Common myeloid progenitor, CD34-positive (primary cell): ENCODE results near the gene RPS6KL1.

Experiments
- CTCF ChIA-PET: fragments of 350-600 bp; sonication (Branson Sonifier 250); formaldehyde crosslinking; loops from one replicate; lab custom pipeline; 2021; ENCODE audit warnings: antibody characterized with exemption; lab: Charles Lee
- POLR2A ChIA-PET: fragments of 350-600 bp; sonication (Branson Sonifier 250); formaldehyde crosslinking; loops from one replicate; lab custom pipeline; 2021; ENCODE audit warnings: antibody characterized with exemption; lab: Charles Lee
- DNase-seq, 3 donors: peaks; one replicate each; pipeline versions ENCODE4 v3.0.0 to v3.0.0-alpha.2; 2013
- H3K27ac ChIP-seq, 2 experiments: 1 replicate in 1 of 2; 2 replicates in 1 of 2; pipeline ENCODE4 v1.7.0; 2013; ENCODE audit warnings: inconsistent platforms in 2 of 2, low read length in 2 of 2, mild to moderate bottlenecking in 2 of 2, low read depth in 1 of 2, moderate library complexity in 1 of 2; ENCODE audit not compliant: severe bottlenecking in 2 of 2, insufficient read depth in 1 of 2, poor library complexity in 1 of 2
- H3K27me3 ChIP-seq, 5 experiments: replicated peaks in 2 of 5; 1 replicate in 3 of 5; 2 replicates in 2 of 5; pipeline versions ENCODE4 v1.6.1 to v1.7.0; 2013; ENCODE audit warnings: low read length in 4 of 5, mild to moderate bottlenecking in 2 of 5, moderate library complexity in 2 of 5, inconsistent platforms in 1 of 5; ENCODE audit not compliant: insufficient read depth in 5 of 5, control insufficient read depth in 4 of 5
- H3K36me3 ChIP-seq, 4 experiments: 1 replicate in 2 of 4; 2 replicates in 2 of 4; pipeline versions ENCODE4 v1.6.1 to v1.7.0; 2013; ENCODE audit warnings: low read length in 3 of 4, control low read depth in 1 of 4, mild to moderate bottlenecking in 1 of 4; ENCODE audit not compliant: control insufficient read depth in 4 of 4, insufficient read depth in 4 of 4
- H3K4me1 ChIP-seq, 4 experiments: 1 replicate in 3 of 4; 2 replicates in 1 of 4; pipeline versions ENCODE4 v1.6.1 to v1.7.1; 2013; ENCODE audit warnings: low read length in 3 of 4, mild to moderate bottlenecking in 3 of 4, control low read depth in 1 of 4, inconsistent platforms in 1 of 4, moderate library complexity in 1 of 4; ENCODE audit not compliant: control insufficient read depth in 4 of 4, insufficient read depth in 4 of 4; ENCODE audit errors: control extremely low read depth in 1 of 4
- H3K4me3 ChIP-seq, 7 experiments: 1 replicate in 4 of 7; 2 replicates in 3 of 7; pipeline versions ENCODE4 v1.5.1 to v1.7.0; 2013; ENCODE audit warnings: mild to moderate bottlenecking in 7 of 7, low read length in 6 of 7, moderate library complexity in 6 of 7, inconsistent platforms in 2 of 7, low read depth in 2 of 7, control low read depth in 1 of 7; ENCODE audit not compliant: insufficient read depth in 4 of 7, control insufficient read depth in 1 of 7; ENCODE audit errors: extremely low read depth in 1 of 7
- H3K9me3 ChIP-seq, 5 experiments: 1 replicate in 4 of 5; 2 replicates in 1 of 5; pipeline versions ENCODE4 v1.6.1 to v1.7.1; 2013; ENCODE audit warnings: low read length in 4 of 5, mild to moderate bottlenecking in 2 of 5, inconsistent platforms in 1 of 5, low read depth in 1 of 5, moderate library complexity in 1 of 5; ENCODE audit not compliant: control insufficient read depth in 4 of 5, insufficient read depth in 2 of 5; ENCODE audit errors: control extremely low read depth in 1 of 5
- WGBS: methylation state at CpG from one replicate; pipeline ENCODE4 v1.1.5; 2013; ENCODE audit not compliant: insufficient coverage; 5-methylcytosine and 5-hydroxymethylcytosine counted together

RPS6KL1 gene

DNA sequence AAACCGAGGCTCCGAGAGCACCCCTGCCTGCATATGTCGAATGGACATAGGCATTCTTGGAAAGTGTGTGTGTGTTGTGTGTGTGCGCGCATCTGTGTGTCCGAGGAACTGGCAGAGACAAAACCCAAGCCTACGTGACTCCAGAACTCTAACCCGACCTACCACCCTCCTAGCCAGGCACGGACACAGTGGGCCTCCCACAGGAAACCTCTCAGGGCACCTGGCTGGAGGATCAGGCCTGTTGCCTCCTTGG, 32.9 kb upstream of the RPS6KL1 start:
- no peak overlapping the region for H3K27ac ChIP-seq
- DNase-seq = no peak
- no peaks in the 10 kb centered on the region for H3K36me3 ChIP-seq
- CTCF ChIA-PET = interaction anchor here (1.0 to 1.5 kb wide), 3 partner anchors 9 to 18 kb away, joined by 3 to 6 read pairs (median 4); no protein-coding TSS in a partner anchor
- no peaks in the 10 kb centered on the region for H3K9me3 ChIP-seq
- H3K27me3 ChIP-seq = peaks cover 0 to 17% (median 0%) of the 10 kb centered on the region in 5 experiments
- POLR2A ChIA-PET = interaction anchor here (1.8 kb wide), 1 partner anchor 8 kb away, joined by 5 read pairs; no protein-coding TSS in a partner anchor
- peak overlapping the region in 2 of 7 experiments; percentile 75 to 77 for H3K4me3 ChIP-seq
- H3K4me1 ChIP-seq = peaks cover 0 to 47% (median 27%) of the 10 kb centered on the region in 4 experiments
- 94% methylated on average over 6 of the region's 9 CpGs for WGBS

DNA sequence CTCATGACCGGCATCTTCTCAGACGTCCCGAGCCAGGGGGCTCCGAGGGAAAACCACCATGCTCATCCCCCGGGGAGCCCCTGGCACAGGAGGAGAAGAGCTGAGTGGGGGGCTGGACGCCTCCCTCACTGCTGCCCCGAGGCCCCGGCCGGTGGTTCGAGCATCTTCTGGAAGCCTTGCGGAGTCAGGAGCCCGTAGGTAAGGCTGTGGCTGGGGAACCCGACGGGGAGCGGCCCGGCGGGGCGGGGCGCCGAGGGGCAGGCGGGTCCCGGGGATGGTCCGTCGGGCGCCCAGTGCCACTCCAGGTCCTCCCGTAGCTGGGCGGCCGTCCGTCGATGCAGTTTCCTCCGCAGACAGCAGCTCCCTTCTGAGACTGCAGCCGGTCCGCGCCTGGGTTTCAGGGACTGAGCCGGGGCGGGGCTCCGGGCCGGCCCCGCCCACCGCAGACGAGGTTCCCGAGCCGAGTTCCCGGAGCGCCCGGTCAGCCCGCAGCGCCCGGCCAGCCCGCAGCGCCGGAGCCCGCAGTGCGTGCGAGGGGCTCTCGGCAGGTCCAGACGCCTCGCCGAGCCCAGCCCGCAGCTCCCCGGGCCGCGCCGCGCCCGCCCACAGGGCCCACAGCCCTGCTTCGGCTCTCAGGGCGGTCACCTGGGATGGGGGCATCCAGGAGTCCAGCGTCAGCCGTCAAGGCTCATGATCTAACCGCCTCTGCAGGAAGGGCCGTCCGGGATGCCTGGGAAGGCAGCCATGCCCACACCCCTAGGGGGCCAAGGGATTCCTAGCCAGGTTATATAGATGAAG, 32.4 kb upstream of the RPS6KL1 start, which contains the start of gene PGF:
PGF (minus strand) TSS at position 369 of the 798 bp plus-strand sequence; CDS start at position 14, 355 bp downstream.
- peaks cover 0 to 51% (median 27%) of the 10 kb centered on the region in 4 experiments for H3K4me1 ChIP-seq
- no peaks in the 10 kb centered on the region for H3K36me3 ChIP-seq
- no peak within 1 kb of the TSS for H3K27ac ChIP-seq
- DNase-seq = peak in 2 of 3 donors; percentile 24 to 29
- CTCF ChIA-PET = interaction anchor here (0.6 to 1.6 kb wide), 4 partner anchors 10 to 133 kb away, joined by 3 to 5 read pairs (median 4); no protein-coding TSS in a partner anchor
- H3K9me3 ChIP-seq = no peaks in the 10 kb centered on the region
- H3K4me3 ChIP-seq = peak within 1 kb of the TSS; percentile 10 to 77 (median 60)
- 9% methylated on average over 67 of the region's 73 CpGs for WGBS
- POLR2A ChIA-PET = interaction anchor here (1.8 kb wide), 1 partner anchor 8 kb away, joined by 5 read pairs; no protein-coding TSS in a partner anchor
- H3K27me3 ChIP-seq = peaks cover 0 to 17% (median 0%) of the 10 kb centered on the region in 5 experiments

DNA sequence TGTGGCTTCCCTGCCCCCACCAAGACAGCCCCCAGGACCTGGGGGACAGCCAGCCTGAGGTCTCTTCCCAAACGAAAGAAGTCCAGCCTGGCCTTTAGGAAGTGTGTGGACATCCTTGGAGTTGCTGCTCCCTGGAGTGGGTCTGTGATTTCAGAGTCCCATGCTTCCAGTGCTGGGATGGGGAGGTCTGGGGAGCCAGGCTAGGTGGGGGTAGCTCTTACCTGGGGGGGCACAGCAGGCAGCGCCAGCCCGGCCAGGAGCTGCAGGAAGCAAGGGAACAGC, 31.8 kb upstream of the RPS6KL1 start:
- H3K27me3 ChIP-seq = peaks cover 0 to 17% (median 0%) of the 10 kb centered on the region in 5 experiments
- no peak overlapping the region for H3K27ac ChIP-seq
- peak overlapping the region in 5 of 7 experiments; percentile 36 to 77 (median 61) for H3K4me3 ChIP-seq
- WGBS = 0% methylated on average over 3 of the region's 3 CpGs
- POLR2A ChIA-PET = interaction anchor here (1.8 kb wide), 1 partner anchor 9 kb away, joined by 5 read pairs; no protein-coding TSS in a partner anchor
- CTCF ChIA-PET = interaction anchor here (0.6 to 1.6 kb wide), 4 partner anchors 19 to 134 kb away, joined by 3 to 5 read pairs (median 3); no protein-coding TSS in a partner anchor
- no peaks in the 10 kb centered on the region for H3K36me3 ChIP-seq
- DNase-seq = no peak
- H3K9me3 ChIP-seq = no peaks in the 10 kb centered on the region
- H3K4me1 ChIP-seq = peaks cover 0 to 53% (median 27%) of the 10 kb centered on the region in 4 experiments

DNA sequence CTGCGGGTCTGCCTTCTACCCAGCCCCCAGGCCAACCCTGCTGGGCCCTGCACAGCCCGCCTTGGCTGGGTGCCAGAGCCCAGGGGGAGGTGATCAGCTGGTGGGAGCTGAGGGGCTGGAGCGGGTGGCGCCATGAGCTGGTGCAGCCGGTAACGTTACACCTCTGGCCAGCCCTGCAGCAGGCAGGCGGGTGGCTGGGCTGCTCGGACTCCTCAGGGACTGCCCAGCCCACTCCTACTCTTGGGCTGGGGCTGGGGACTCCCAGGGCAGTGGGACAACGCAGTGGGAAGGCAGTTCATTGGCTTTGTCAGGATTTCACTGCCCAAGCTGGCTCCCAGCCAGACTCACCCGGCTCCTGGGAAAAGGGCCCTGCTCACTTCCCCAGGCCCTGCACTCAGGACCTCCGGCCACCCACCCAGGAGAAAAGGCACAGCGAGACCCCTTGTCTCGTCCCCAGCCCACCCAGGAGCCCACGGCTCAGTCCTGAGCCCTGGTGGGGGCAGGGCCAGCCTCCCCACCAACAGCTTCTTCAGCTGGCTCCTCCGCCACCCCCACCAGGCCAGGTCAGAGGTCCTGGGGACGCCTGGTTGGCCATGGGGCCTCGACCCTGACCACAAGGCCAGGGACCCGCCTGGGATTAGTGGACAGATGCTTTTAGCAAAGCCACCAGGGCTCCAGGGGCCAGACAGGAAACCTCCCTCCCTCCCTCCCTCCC, 31.3 kb upstream of the RPS6KL1 start:
- ChIA-PET CTCF (interaction anchor here (0.6 to 4.8 kb wide), 7 partner anchors 9 to 134 kb away, joined by 3 to 22 read pairs (median 5); no protein-coding TSS in a partner anchor), POLR2A (interaction anchor here (1.8 kb wide), 1 partner anchor 10 kb away, joined by 5 read pairs; no protein-coding TSS in a partner anchor)
- peak overlapping the region in 1 of 7 experiments; percentile 60 for H3K4me3 ChIP-seq
- peaks cover 0 to 49% (median 26%) of the 10 kb centered on the region in 4 experiments for H3K4me1 ChIP-seq
- peaks cover 0 to 17% (median 0%) of the 10 kb centered on the region in 5 experiments for H3K27me3 ChIP-seq
- no peaks in the 10 kb centered on the region for H3K36me3 ChIP-seq
- H3K27ac ChIP-seq = no peak overlapping the region
- 68% methylated on average over 17 of the region's 18 CpGs for WGBS
- no peaks in the 10 kb centered on the region for H3K9me3 ChIP-seq
- peak in 1 of 3 donors; percentile 11 for DNase-seq

DNA sequence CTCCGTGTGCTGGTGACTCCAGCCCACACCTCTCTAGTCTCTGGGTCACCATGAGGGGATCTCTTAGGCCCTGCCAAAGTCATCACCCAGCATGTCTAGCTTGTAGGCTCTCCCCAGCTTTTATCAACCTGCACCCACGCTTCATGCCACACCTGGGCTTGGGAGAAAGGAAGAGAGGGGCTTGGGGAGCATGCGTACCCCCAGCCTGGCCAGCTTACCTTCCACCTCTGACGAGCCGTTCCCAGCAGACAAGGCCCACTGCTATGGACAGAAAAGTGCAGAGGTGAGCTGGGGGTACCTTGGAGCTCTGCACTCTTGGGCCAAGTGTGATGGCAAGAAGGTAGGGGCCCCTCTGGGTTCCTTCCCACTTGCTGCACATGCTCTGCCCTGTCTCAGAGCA, 30.6 kb upstream of the RPS6KL1 start:
- Histone ChIP-seq H3K27me3 (peaks cover 0 to 17% (median 0%) of the 10 kb centered on the region in 5 experiments), H3K4me1 (peaks cover 0 to 48% (median 26%) of the 10 kb centered on the region in 4 experiments), H3K27ac (no peak overlapping the region), H3K4me3 (no peak overlapping the region), H3K36me3 (no peaks in the 10 kb centered on the region), H3K9me3 (no peaks in the 10 kb centered on the region)
- 100% methylated on average over 3 of the region's 5 CpGs for WGBS
- ChIA-PET CTCF (interaction anchor here (1.2 to 4.8 kb wide), 6 partner anchors 9 to 26 kb away, joined by 3 to 22 read pairs (median 6); no protein-coding TSS in a partner anchor), POLR2A (no interaction called here)
- DNase-seq = no peak

DNA sequence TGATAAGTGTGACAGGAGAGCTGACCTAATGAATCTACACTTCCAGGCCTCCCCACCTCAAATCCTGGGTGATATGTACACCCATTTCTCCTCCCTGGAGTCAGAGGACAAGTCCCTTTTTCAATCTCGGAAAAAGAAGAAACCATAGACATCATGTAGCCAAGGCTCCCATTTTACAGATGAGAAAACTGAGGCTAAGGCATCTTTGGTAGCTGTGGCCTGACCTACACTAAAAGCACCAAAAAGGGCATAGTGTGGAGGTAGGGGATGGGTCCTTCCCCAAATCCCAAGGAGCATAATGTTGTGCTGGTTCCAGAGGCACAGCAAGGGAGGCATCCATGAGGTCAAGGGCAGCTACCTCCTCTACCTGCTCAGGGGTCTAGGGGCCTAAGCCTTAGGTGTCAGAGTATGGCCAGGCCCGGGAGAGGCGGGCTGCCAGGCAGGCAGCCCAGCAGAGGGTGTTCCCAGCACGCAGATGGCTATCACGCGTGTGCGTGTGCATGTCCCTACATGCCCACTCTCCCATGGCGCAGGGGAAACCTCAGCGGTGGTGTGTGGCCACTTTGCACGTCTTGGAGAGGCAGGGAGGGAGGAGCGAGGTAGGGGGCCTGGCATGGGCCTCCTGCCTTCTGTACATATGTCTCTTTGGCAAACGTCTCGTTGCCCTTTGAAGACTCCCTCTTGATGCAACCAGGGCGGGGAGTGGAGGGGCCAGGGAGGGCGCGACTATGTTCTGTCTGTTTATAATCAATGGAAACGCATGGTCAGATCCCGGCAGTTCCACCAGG, 29.8 kb upstream of the RPS6KL1 start:
- Histone ChIP-seq H3K9me3 (no peaks in the 10 kb centered on the region), H3K4me3 (no peak overlapping the region), H3K4me1 (peaks cover 0 to 48% (median 26%) of the 10 kb centered on the region in 4 experiments), H3K27me3 (peaks cover 0 to 17% (median 0%) of the 10 kb centered on the region in 5 experiments), H3K36me3 (no peaks in the 10 kb centered on the region), H3K27ac (no peak overlapping the region)
- ChIA-PET POLR2A (no interaction called here), CTCF (interaction anchor here (1.3 to 4.8 kb wide), 6 partner anchors 8 to 49 kb away, joined by 3 to 22 read pairs (median 6); no protein-coding TSS in a partner anchor)
- WGBS = 91% methylated on average over 15 of the region's 18 CpGs
- DNase-seq = no peak
